WTC11 (cell line): Measurements from ENCODE around the gene GDF3.

Source experiments
- NR3C1 ChIP-seq: sonication (generic); formaldehyde crosslinking; conservative IDR thresholded peaks from 2 replicates; pipeline ENCODE4 v1.8.1; 2023; ENCODE audit warnings: low read depth, mild to moderate bottlenecking, missing genetic modification reagents
- TEAD4 ChIP-seq: sonication (generic); formaldehyde crosslinking; IDR thresholded peaks from 2 replicates; pipeline ENCODE4 v1.8.0; 2022; ENCODE audit warnings: mild to moderate bottlenecking, missing genetic modification reagents
- TF ChIP-seq, protein P1 (sequence below): fragments of 200-600 bp; IDR thresholded peaks from 2 replicates; pipeline ENCODE4 v1.8.0; 2022; ENCODE audit warnings: antibody characterized with exemption

- TF ChIP-seq, protein P1, sequence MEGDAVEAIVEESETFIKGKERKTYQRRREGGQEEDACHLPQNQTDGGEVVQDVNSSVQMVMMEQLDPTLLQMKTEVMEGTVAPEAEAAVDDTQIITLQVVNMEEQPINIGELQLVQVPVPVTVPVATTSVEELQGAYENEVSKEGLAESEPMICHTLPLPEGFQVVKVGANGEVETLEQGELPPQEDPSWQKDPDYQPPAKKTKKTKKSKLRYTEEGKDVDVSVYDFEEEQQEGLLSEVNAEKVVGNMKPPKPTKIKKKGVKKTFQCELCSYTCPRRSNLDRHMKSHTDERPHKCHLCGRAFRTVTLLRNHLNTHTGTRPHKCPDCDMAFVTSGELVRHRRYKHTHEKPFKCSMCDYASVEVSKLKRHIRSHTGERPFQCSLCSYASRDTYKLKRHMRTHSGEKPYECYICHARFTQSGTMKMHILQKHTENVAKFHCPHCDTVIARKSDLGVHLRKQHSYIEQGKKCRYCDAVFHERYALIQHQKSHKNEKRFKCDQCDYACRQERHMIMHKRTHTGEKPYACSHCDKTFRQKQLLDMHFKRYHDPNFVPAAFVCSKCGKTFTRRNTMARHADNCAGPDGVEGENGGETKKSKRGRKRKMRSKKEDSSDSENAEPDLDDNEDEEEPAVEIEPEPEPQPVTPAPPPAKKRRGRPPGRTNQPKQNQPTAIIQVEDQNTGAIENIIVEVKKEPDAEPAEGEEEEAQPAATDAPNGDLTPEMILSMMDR, result no peak
- TF ChIP-seq NR3C1 (CRISPR knock-in tag) (no peak), TEAD4 (CRISPR knock-in tag) (no peak)
Measured at GRCh38 chr12:7642287-7642686, 53.3 kb downstream of the GDF3 start.
